Measurements from ENCODE around the gene SMARCA1. TPM values are rescaled to one million over a fixed set of nuclear protein-coding genes. Genes with fewer than 3 reads are reported as not detected.

The SMARCA1 gene
- total RNA-seq, 5 donors from 2014 or later (not counting 1 experiment from before 2014, with no cell fraction given) = 0.62 to 1.4 (median 0.98) TPM

- DNase-seq = no peak
- Mint-ChIP-seq H3K27me3 (no peaks in the 10 kb centered on the region), H3K4me1 (no peaks in the 10 kb centered on the region), H3K9me3 (no peaks in the 10 kb centered on the region), H3K36me3 (no peaks in the 10 kb centered on the region), H3K4me3 (no peak overlapping the region), H3K27ac (no peak overlapping the region)
- Histone ChIP-seq H3K4me3 (ENCODE audit: control insufficient read depth in 1 of 2, extremely low read depth in 1 of 2, low read length in 1 of 2) (no peak overlapping the region), H3K36me3 (ENCODE audit: control insufficient read depth in 2 of 2, extremely low read depth in 1 of 2, insufficient read depth in 1 of 2, low read length in 1 of 2) (no peaks in the 10 kb centered on the region), H3K4me1 (ENCODE audit: control insufficient read depth in 1 of 2, extremely low read depth in 1 of 2, insufficient read depth in 2 of 2, low read length in 2 of 2) (no peaks in the 10 kb centered on the region), H3K27me3 (replicated peaks in 1 of 2; ENCODE audit: control insufficient read depth in 2 of 2, extremely low read depth in 1 of 2, insufficient read depth in 2 of 2, low read length in 1 of 2) (no peaks in the 10 kb centered on the region), H3K9me3 (no peaks in the 10 kb centered on the region), H3K27ac (ENCODE audit: low read length) (no peak overlapping the region)
- POLR2A ChIA-PET = interaction anchor here in 1 of 2 donors (0.6 kb wide), 1 partner anchor 467 kb away, joined by 7 read pairs; no protein-coding TSS in a partner anchor
- ATAC-seq (replicated peaks in 1 of 4) = no peak
- CTCF ChIA-PET = no interaction called here
- no CpG with 5 or more reads among the region's 1 CpG for WGBS (ENCODE audit: insufficient coverage)
Observed at GRCh38 chrX:129531132-129531531, 7.8 kb upstream of the SMARCA1 start.

- no peak overlapping the region for H3K4me3 ChIP-seq (ENCODE audit: control insufficient read depth in 1 of 2, extremely low read depth in 1 of 2, low read length in 1 of 2)
- ATAC-seq (replicated peaks in 1 of 4) (no peak), DNase-seq (no peak)
- H3K27me3 ChIP-seq (replicated peaks in 1 of 2; ENCODE audit: control insufficient read depth in 2 of 2, extremely low read depth in 1 of 2, insufficient read depth in 2 of 2, low read length in 1 of 2) = no peaks in the 10 kb centered on the region
- Mint-ChIP-seq H3K27ac (no peak overlapping the region), H3K36me3 (no peaks in the 10 kb centered on the region), H3K4me1 (no peaks in the 10 kb centered on the region), H3K27me3 (no peaks in the 10 kb centered on the region), H3K4me3 (no peak overlapping the region), H3K9me3 (no peaks in the 10 kb centered on the region)
- no peaks in the 10 kb centered on the region for H3K4me1 ChIP-seq (ENCODE audit: control insufficient read depth in 1 of 2, extremely low read depth in 1 of 2, insufficient read depth in 2 of 2, low read length in 2 of 2)
- POLR2A ChIA-PET = no interaction called here
- no peaks in the 10 kb centered on the region for H3K9me3 ChIP-seq
- no peaks in the 10 kb centered on the region for H3K36me3 ChIP-seq (ENCODE audit: control insufficient read depth in 2 of 2, extremely low read depth in 1 of 2, insufficient read depth in 1 of 2, low read length in 1 of 2)
- H3K27ac ChIP-seq (ENCODE audit: low read length) = no peak overlapping the region
- CTCF ChIA-PET = no interaction called here
- WGBS (ENCODE audit: insufficient coverage) = 100% methylated on average over 1 of the region's 5 CpGs
Observed at GRCh38 chrX:129530410-129530809, 7.1 kb upstream of the SMARCA1 start.

DNA sequence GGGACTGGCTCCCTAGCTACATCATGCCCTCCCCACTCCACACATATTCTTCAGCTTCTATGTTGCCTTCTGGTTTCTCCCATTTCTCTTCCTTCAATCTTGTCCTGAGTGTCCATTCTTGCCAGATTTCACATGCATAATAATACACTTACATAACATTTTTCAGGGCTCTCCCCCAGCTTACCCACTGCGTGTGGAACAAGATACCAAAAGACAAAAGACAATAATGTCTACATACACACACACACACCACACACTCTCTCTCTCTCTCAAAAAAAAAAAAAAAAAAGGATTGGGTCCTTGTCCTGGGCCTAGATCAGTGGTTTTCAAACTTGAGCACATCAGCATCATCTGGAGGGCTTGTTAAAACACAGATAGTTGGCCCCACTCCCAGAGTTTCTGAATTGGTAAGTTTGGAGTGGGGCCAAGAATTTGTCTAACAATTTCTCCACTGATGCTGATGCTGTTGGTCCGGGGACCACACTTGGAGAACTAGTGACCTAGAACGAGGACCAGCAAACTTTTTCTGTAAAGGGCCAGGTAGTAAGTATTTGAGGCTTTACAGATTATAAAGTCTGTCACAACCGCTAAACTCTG lies 6.5 kb upstream of the SMARCA1 start:
- Mint-ChIP-seq H3K36me3 (no peaks in the 10 kb centered on the region), H3K9me3 (no peaks in the 10 kb centered on the region), H3K27me3 (no peaks in the 10 kb centered on the region), H3K4me1 (no peaks in the 10 kb centered on the region), H3K27ac (no peak overlapping the region), H3K4me3 (no peak overlapping the region)
- Histone ChIP-seq H3K4me3 (ENCODE audit: control insufficient read depth in 1 of 2, extremely low read depth in 1 of 2, low read length in 1 of 2) (no peak overlapping the region), H3K27ac (ENCODE audit: low read length) (no peak overlapping the region), H3K36me3 (ENCODE audit: control insufficient read depth in 2 of 2, extremely low read depth in 1 of 2, insufficient read depth in 1 of 2, low read length in 1 of 2) (no peaks in the 10 kb centered on the region), H3K27me3 (replicated peaks in 1 of 2; ENCODE audit: control insufficient read depth in 2 of 2, extremely low read depth in 1 of 2, insufficient read depth in 2 of 2, low read length in 1 of 2) (no peaks in the 10 kb centered on the region), H3K9me3 (no peaks in the 10 kb centered on the region), H3K4me1 (ENCODE audit: control insufficient read depth in 1 of 2, extremely low read depth in 1 of 2, insufficient read depth in 2 of 2, low read length in 2 of 2) (no peaks in the 10 kb centered on the region)
- ATAC-seq (replicated peaks in 1 of 4) (no peak), DNase-seq (no peak)
- ChIA-PET POLR2A (no interaction called here), CTCF (no interaction called here)
- no CpG with 5 or more reads among the region's 4 CpGs for whole genome bisulfite sequencing (ENCODE audit: insufficient coverage)

DNA sequence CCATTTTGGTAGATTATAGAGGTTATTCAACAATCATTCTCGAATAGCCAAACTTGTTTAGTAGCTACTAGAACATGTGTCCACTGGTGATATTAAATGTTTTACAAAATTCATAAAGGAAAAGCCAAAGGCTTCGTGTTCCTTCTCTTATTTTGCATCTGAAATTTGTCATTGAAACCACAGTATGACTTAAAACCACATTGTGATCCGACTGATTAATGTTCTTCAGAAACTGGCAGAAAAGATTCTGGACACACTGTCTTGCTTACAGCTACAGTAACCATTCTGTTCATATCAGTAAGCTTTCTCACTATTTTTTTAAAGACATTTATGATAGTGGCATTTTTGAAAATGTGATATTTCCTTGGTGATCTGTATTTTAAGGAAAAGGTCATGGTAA lies 2.6 kb upstream of the SMARCA1 start:
- ChIA-PET POLR2A (no interaction called here), CTCF (no interaction called here)
- Mint-ChIP-seq H3K4me1 (peaks cover 8 to 13% (median 11%) of the 10 kb centered on the region in 3 donors), H3K27ac (no peak overlapping the region), H3K27me3 (peaks cover 0 to 11% of the 10 kb centered on the region in 2 donors), H3K9me3 (peaks cover 0 to 3% (median 0%) of the 10 kb centered on the region in 3 donors), H3K36me3 (no peaks in the 10 kb centered on the region), H3K4me3 (no peak overlapping the region)
- WGBS (ENCODE audit: insufficient coverage) = no CpG with 5 or more reads among the region's 3 CpGs
- no peak overlapping the region for H3K4me3 ChIP-seq (ENCODE audit: control insufficient read depth in 1 of 2, extremely low read depth in 1 of 2, low read length in 1 of 2)
- H3K27me3 ChIP-seq (replicated peaks in 1 of 2; ENCODE audit: control insufficient read depth in 2 of 2, extremely low read depth in 1 of 2, insufficient read depth in 2 of 2, low read length in 1 of 2) = peaks cover 0 to 11% of the 10 kb centered on the region in 2 experiments
- H3K4me1 ChIP-seq (ENCODE audit: control insufficient read depth in 1 of 2, extremely low read depth in 1 of 2, insufficient read depth in 2 of 2, low read length in 2 of 2) = peaks cover 6 to 12% of the 10 kb centered on the region in 2 experiments
- H3K9me3 ChIP-seq = no peaks in the 10 kb centered on the region
- no peak for ATAC-seq (replicated peaks in 1 of 4)
- no peak overlapping the region for H3K27ac ChIP-seq (ENCODE audit: low read length)
- no peak for DNase-seq
- H3K36me3 ChIP-seq (ENCODE audit: control insufficient read depth in 2 of 2, extremely low read depth in 1 of 2, insufficient read depth in 1 of 2, low read length in 1 of 2) = no peaks in the 10 kb centered on the region

GRCh38 chrX:129525162-129525561 lies 1.9 kb upstream of the SMARCA1 start:
- Mint-ChIP-seq H3K36me3 (no peaks in the 10 kb centered on the region), H3K4me1 (peaks cover 8 to 13% (median 11%) of the 10 kb centered on the region in 3 donors), H3K27me3 (peaks cover 0 to 16% of the 10 kb centered on the region in 2 donors), H3K4me3 (no peak overlapping the region), H3K9me3 (peaks cover 0 to 3% (median 0%) of the 10 kb centered on the region in 3 donors), H3K27ac (no peak overlapping the region)
- no peaks in the 10 kb centered on the region for H3K36me3 ChIP-seq (ENCODE audit: control insufficient read depth in 2 of 2, extremely low read depth in 1 of 2, insufficient read depth in 1 of 2, low read length in 1 of 2)
- H3K27ac ChIP-seq (ENCODE audit: low read length) = no peak overlapping the region
- ATAC-seq (replicated peaks in 1 of 4) = no peak
- H3K4me1 ChIP-seq (ENCODE audit: control insufficient read depth in 1 of 2, extremely low read depth in 1 of 2, insufficient read depth in 2 of 2, low read length in 2 of 2) = peaks cover 6 to 12% of the 10 kb centered on the region in 2 experiments
- ChIA-PET POLR2A (no interaction called here), CTCF (no interaction called here)
- no peaks in the 10 kb centered on the region for H3K9me3 ChIP-seq
- H3K27me3 ChIP-seq (replicated peaks in 1 of 2; ENCODE audit: control insufficient read depth in 2 of 2, extremely low read depth in 1 of 2, insufficient read depth in 2 of 2, low read length in 1 of 2) = peaks cover 0 to 11% of the 10 kb centered on the region in 2 experiments
- no peak overlapping the region for H3K4me3 ChIP-seq (ENCODE audit: control insufficient read depth in 1 of 2, extremely low read depth in 1 of 2, low read length in 1 of 2)
- 67% methylated on average over 1 of the region's 4 CpGs for WGBS (ENCODE audit: insufficient coverage)
- no peak for DNase-seq

DNA sequence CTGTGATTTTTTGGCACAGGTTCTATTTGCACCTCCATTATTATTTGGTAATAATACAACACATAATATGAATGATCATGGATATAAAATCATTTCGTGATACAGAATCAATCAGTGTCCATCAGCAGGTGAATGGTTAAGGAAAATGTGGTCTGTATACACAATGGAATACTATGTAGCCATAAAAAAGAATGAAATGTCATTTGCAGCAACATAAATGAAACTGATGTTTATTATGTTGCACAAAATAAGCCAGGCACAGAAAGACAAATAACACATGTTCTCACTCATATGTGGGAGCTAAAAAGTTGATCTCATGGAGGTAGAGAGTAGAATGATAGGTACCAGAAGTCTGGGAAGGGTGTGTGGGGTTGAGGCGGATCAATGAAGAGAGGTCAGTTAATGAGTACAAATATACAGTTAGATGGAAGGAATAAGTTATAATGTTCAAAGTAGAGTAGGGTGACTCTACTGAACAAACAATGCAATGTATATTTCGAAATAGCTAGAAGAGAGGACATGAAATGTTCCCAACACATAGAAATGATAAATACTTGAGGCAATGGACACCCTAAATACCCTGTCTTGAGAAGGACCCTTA lies 1.1 kb upstream of the SMARCA1 start:
- Histone ChIP-seq H3K9me3 (no peaks in the 10 kb centered on the region), H3K4me3 (ENCODE audit: control insufficient read depth in 1 of 2, extremely low read depth in 1 of 2, low read length in 1 of 2) (no peak overlapping the region), H3K27me3 (replicated peaks in 1 of 2; ENCODE audit: control insufficient read depth in 2 of 2, extremely low read depth in 1 of 2, insufficient read depth in 2 of 2, low read length in 1 of 2) (peaks cover 0 to 11% of the 10 kb centered on the region in 2 experiments), H3K4me1 (ENCODE audit: control insufficient read depth in 1 of 2, extremely low read depth in 1 of 2, insufficient read depth in 2 of 2, low read length in 2 of 2) (peaks cover 6 to 12% of the 10 kb centered on the region in 2 experiments), H3K27ac (ENCODE audit: low read length) (no peak overlapping the region), H3K36me3 (ENCODE audit: control insufficient read depth in 2 of 2, extremely low read depth in 1 of 2, insufficient read depth in 1 of 2, low read length in 1 of 2) (no peaks in the 10 kb centered on the region)
- ChIA-PET CTCF (no interaction called here), POLR2A (no interaction called here)
- no CpG with 5 or more reads among the region's 3 CpGs for WGBS (ENCODE audit: insufficient coverage)
- no peaks in the 10 kb centered on the region for H3K36me3 Mint-ChIP-seq
- H3K27me3 Mint-ChIP-seq = peaks cover under 1 to 17% of the 10 kb centered on the region in 2 donors
- H3K4me3 Mint-ChIP-seq = peak overlapping the region; percentile 76 to 88 (median 83)
- peaks cover 0 to 3% (median 0%) of the 10 kb centered on the region in 3 donors for H3K9me3 Mint-ChIP-seq
- H3K4me1 Mint-ChIP-seq = peaks cover 8 to 13% (median 11%) of the 10 kb centered on the region in 3 donors
- H3K27ac Mint-ChIP-seq = no peak overlapping the region
- ATAC-seq (replicated peaks in 1 of 4) (no peak), DNase-seq (no peak)
